GM18873 (cell line): ENCODE measurements around the gene BPIFB2.

Experiments used
- ATAC-seq: cut with Tn5 transposase; IDR thresholded peaks from one replicate; pipeline ENCODE4 v1.9.1; 2021; ENCODE audit warnings: mild to moderate bottlenecking, moderate library complexity, moderate number of reproducible peaks; ENCODE audit not compliant: unreplicated experiment, low FRiP score

BPIFB2 gene

GRCh38 chr20:32984196-32984595 lies 23.3 kb upstream of the BPIFB2 start:
- ATAC-seq, result no peak

- no peak for ATAC-seq
Observed at GRCh38 chr20:32984631-32985354, 22.7 kb upstream of the BPIFB2 start.

GRCh38 chr20:32985596-32985995 lies 21.9 kb upstream of the BPIFB2 start:
- ATAC-seq, result no peak

DNA sequence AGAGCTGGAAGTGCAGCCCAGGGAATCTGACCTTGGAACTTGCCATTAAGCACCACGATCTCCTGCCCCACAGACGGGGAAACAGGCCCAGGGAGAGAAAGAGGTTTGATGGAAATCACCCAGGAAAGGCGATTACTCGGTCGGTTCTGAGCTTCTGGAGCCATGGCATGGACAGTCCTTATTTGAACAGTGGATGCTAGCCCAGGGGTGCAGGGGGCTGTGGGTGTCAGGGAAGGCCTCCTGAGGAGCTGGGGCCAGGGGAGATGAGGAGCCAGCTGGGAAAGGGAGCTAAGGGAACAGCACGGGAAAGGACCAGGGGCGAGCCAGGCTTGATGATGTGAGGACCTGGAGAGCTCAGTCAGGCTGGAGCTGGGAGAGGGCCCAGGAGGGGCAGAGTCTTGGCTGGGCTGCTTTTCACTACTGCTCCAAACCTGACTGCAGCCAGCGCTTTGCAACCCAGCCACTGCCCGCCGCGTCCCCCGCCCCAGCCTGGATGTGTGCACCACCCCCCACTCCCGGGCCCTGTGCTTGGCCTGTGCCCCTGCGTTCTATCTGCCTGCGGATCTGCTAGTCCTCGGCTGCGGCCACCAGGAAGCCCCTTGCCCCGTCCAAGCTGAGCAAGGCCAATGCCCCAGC lies 21.1 kb upstream of the BPIFB2 start:
- no peak for ATAC-seq

GRCh38 chr20:32987044-32987825 lies 20.3 kb upstream of the BPIFB2 start:
- no peak for ATAC-seq

GRCh38 chr20:32988008-32988407 lies 19.5 kb upstream of the BPIFB2 start:
- ATAC-seq, result no peak

DNA sequence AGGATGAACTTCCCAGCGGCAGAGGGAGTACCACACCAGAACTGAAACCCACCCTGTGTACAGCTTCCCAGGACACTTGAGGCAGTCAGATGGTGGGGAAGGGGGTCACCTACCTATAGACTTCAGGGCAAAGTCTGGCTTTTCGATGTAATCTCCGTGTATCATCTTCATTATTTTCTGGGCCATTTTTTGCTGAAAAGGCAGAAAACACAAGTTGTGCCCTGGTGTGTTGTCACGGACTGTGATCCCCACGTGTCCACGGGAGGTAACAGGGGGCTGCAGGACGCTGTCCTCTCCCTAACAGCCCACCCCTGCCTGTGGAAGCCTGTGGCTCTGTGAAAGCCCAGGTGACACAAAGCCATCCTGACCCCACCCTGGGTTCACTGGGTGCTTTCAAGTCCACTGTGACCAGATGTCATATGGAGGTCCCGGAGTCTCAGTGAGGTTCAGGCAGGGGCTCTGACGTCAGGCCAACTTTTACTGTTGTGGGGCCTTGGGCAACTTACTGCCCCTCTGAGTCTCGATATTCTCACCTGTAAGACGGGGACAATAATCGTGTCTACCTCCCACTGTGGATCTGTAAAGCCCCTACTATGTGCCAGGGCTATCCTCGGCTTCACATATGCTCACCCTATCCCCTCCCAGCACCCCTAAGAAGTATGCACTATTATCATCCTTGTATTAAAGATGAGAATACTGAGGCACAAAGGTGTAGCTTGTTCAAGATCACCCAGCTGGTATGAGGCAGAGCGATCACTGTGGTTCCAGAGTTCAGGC lies 17.8 kb upstream of the BPIFB2 start:
- ATAC-seq, result no peak

- ATAC-seq, result no peak
Observed at GRCh38 chr20:32990426-32990825, 17.1 kb upstream of the BPIFB2 start.

DNA sequence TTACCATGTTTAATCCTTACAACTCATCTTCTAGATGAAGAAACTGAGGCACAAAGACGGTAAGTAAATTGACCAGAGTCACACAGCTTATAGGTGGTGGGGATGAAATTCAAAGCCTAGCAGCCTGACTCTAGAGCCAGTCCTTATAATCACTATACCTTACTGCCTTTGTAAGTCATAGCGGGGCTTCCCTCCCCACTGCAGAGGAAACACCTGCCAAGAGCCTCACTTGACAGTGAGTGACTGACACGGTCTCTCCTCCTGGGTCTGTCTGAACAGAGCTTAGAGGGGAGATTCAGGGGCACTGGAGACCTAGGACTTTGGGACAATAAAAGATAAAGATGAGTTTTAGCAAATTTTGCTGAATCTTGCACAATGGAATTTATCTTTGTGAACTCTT lies 16.1 kb upstream of the BPIFB2 start:
- no peak for ATAC-seq

GRCh38 chr20:32991792-32992641 lies 15.5 kb upstream of the BPIFB2 start:
- ATAC-seq, result no peak

DNA sequence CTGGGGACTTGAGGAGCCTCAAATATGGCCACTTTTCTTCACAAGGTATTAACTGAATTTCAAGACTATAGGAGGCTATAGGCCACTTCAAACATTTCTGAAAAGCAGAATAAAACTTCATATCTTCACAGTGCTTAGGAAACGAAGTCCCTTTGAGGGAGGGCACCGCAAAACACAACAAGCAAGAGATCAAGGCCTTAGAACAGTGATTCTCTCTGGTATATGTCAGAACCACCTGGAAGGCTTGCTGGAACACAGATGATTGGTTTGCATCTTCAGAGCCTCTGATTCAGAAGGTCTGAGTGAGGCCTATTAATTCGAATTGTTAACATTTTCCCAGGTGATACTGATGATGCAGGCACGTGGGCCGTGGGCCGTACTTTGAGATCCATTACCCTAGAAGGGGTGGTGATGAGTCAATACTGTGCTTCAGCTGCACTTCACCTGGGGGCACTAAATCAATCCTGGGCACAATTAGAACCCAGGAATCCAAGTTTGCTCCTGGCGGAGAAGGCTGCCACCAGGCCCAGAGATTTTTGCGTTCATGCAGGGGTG lies 13.9 kb upstream of the BPIFB2 start:
- ATAC-seq, result no peak

GRCh38 chr20:32995802-32996201 lies 11.7 kb upstream of the BPIFB2 start:
- no peak for ATAC-seq

GRCh38 chr20:32997431-32997830 lies 10.1 kb upstream of the BPIFB2 start:
- ATAC-seq, result no peak

DNA sequence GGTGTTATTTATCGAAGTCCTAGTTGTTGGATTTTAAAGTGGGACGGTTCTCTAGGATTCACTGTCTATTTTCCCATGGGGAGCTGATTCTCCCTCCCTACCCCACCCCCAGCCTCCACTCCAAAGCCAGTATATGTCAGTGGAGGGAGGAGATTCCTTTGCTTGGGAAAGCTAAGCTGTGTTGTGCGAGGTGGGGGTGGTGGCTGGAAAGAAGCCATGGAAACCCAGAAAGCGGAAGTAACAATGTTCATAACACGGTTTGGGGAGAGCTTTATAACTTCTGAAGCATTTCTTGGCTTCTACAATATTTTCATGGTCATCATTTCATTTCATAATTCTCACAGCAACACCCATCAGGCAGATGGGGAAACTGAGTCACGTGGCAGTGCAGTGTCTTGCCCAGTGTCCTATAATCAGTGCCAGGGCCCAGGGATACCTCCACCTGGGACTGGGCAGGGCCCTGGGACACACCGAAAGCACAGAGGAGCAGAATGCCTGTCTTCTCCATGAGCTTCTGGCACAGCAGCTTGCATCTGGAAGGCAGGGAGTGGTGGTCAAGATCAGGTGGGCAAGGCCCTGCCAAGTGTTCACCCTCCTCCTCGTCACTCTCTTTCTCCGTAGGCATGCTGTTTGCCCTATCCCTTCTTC lies 7.8 kb upstream of the BPIFB2 start:
- ATAC-seq, result no peak

GRCh38 chr20:33000802-33001466 lies 6.6 kb upstream of the BPIFB2 start:
- ATAC-seq, result no peak

GRCh38 chr20:33002087-33002808 lies 5.3 kb upstream of the BPIFB2 start:
- no peak for ATAC-seq

DNA sequence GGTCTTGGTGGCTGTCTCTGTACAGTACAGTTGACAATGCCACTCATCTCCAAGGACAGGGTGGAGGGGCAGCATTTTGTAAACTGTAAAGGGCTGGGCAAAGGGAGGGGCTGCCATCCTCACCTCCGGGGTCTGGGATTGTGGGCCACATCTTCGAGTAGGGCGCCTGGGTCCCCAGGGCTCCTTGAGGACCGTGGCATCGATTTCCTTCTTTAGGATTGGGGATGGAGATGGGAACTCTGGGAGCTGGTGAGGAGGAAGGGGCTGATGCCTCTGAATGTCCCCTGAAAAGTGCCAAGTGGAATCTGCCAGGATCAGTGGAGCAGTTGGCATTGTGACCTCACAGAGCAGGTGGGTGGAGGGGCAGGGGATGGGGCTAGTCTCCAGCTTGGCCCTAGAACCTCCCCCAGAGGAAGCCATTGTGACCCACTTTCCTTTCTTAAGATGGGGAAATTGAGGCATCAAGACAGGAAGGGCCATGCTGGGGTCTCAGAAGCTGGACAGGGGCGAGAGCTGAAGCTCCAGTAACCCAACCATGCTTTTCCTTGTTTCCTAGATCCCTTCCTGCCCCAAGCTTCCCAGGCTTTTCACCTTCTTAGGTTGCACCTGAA lies 3.3 kb upstream of the BPIFB2 start, which contains the start of gene SUN5:
Gene SUN5 (minus strand): TSS at position 293 of the 611 bp plus-strand sequence. CDS start 93 bp downstream, at position 200.
- no peak for ATAC-seq
